Mesenchymal stem cell (in vitro differentiated cells and primary cell): ENCODE results near the gene LARGE1.
A peak's percentile ranks its signal among the peaks of the same experiment; 100 is the strongest.

Experiments
- DNase-seq: peaks from one replicate; pipeline ENCODE4 v3.0.0-alpha.2; 2013
- H2AFZ ChIP-seq: one replicate; pipeline ENCODE4 v1.6.1; 2013; ENCODE audit warnings: low read depth, mild to moderate bottlenecking, control low read depth, inconsistent platforms, low read length, moderate library complexity
- H2AK5ac ChIP-seq: 2 replicates; pipeline ENCODE4 v1.6.1; 2013; ENCODE audit warnings: low read length, moderate library complexity, mild to moderate bottlenecking, inconsistent platforms; ENCODE audit not compliant: severe bottlenecking
- H2BK120ac ChIP-seq: one replicate; pipeline ENCODE4 v1.6.1; 2013; ENCODE audit warnings: low read depth, mild to moderate bottlenecking, inconsistent platforms, low read length, moderate library complexity
- H2BK12ac ChIP-seq, 2 experiments: one replicate each; pipeline ENCODE4 v1.6.1; 2013; ENCODE audit warnings: inconsistent platforms in 2 of 2, low read length in 2 of 2, mild to moderate bottlenecking in 2 of 2, moderate library complexity in 2 of 2, control low read depth in 1 of 2
- H2BK15ac ChIP-seq: one replicate; pipeline ENCODE4 v1.6.1; 2013; ENCODE audit warnings: mild to moderate bottlenecking, low read depth, inconsistent platforms; ENCODE audit not compliant: poor library complexity, severe bottlenecking
- H2BK5ac ChIP-seq: 2 replicates; pipeline ENCODE4 v1.6.1; 2013; ENCODE audit warnings: low read depth, mild to moderate bottlenecking, low read length, control low read depth, inconsistent platforms; ENCODE audit not compliant: poor library complexity, severe bottlenecking
- H3K14ac ChIP-seq, 2 experiments: one replicate each; pipeline ENCODE4 v1.6.1; 2013; ENCODE audit warnings: inconsistent platforms in 2 of 2, low read length in 2 of 2, control low read depth in 1 of 2, mild to moderate bottlenecking in 1 of 2, moderate library complexity in 1 of 2
- H3K18ac ChIP-seq, 2 experiments: one replicate each; pipeline ENCODE4 v1.6.1; 2013; ENCODE audit warnings: inconsistent platforms in 2 of 2, low read length in 2 of 2, control low read depth in 1 of 2, low read depth in 1 of 2, mild to moderate bottlenecking in 1 of 2
- H3K23ac ChIP-seq, 2 experiments: one replicate each; pipeline ENCODE4 v1.6.1; 2013; ENCODE audit warnings: inconsistent platforms in 2 of 2, low read length in 2 of 2, mild to moderate bottlenecking in 2 of 2, moderate library complexity in 2 of 2, control low read depth in 1 of 2
- H3K27ac ChIP-seq: 2 replicates; pipeline ENCODE4 v1.5.1; 2013; ENCODE audit warnings: mild to moderate bottlenecking, moderate library complexity, low read length, control low read depth, inconsistent platforms; ENCODE audit not compliant: poor library complexity, severe bottlenecking
- H3K27me3 ChIP-seq, 2 experiments: 2 replicates each; pipeline versions ENCODE4 v1.6.1 to v1.7.0; 2013; ENCODE audit warnings: low read length in 2 of 2, mild to moderate bottlenecking in 2 of 2, moderate library complexity in 2 of 2, control low read depth in 1 of 2, inconsistent platforms in 1 of 2; ENCODE audit not compliant: control insufficient read depth in 1 of 2, insufficient read depth in 1 of 2
- H3K36me3 ChIP-seq, 2 experiments: 2 replicates each; pipeline versions ENCODE4 v1.6.1 to v1.7.0; 2013; ENCODE audit warnings: low read length in 2 of 2, control low read depth in 1 of 2, inconsistent platforms in 1 of 2, low read depth in 1 of 2, mild to moderate bottlenecking in 1 of 2; ENCODE audit not compliant: insufficient read depth in 2 of 2, control insufficient read depth in 1 of 2
- H3K4ac ChIP-seq, 2 experiments: one replicate each; pipeline ENCODE4 v1.6.1; 2013; ENCODE audit warnings: inconsistent platforms in 2 of 2, low read length in 2 of 2, mild to moderate bottlenecking in 2 of 2, moderate library complexity in 2 of 2, control low read depth in 1 of 2, low read depth in 1 of 2
- H3K4me1 ChIP-seq: 2 replicates; pipeline ENCODE4 v1.6.1; 2013; ENCODE audit warnings: low read depth, low read length, control low read depth; ENCODE audit not compliant: control insufficient read depth, insufficient read depth
- H3K4me2 ChIP-seq: 2 replicates; pipeline ENCODE4 v1.6.1; 2013; ENCODE audit warnings: low read length, mild to moderate bottlenecking, inconsistent platforms; ENCODE audit not compliant: poor library complexity, severe bottlenecking
- H3K4me3 ChIP-seq, 2 experiments: 2 replicates each; pipeline versions ENCODE4 v1.5.1 to v1.7.0; 2013; ENCODE audit warnings: low read length in 2 of 2, mild to moderate bottlenecking in 2 of 2, control low read depth in 1 of 2, low read depth in 1 of 2; ENCODE audit not compliant: insufficient read depth in 1 of 2
- H3K79me1 ChIP-seq: replicated peaks from 2 replicates; pipeline ENCODE4 v1.6.1; 2013; ENCODE audit warnings: mild to moderate bottlenecking, control low read depth, low read length, inconsistent platforms; ENCODE audit not compliant: poor library complexity, severe bottlenecking
- H3K9ac ChIP-seq: 2 replicates; pipeline ENCODE4 v1.7.0; 2013; ENCODE audit warnings: mild to moderate bottlenecking, low read length, moderate library complexity
- H3K9me3 ChIP-seq: 2 replicates; pipeline ENCODE4 v1.7.0; 2013; ENCODE audit warnings: mild to moderate bottlenecking, low read length; ENCODE audit not compliant: control insufficient read depth
- H4K8ac ChIP-seq: one replicate; pipeline ENCODE4 v1.6.1; 2013; ENCODE audit warnings: inconsistent platforms, mild to moderate bottlenecking, low read length, moderate library complexity
- H4K91ac ChIP-seq: one replicate; pipeline ENCODE4 v1.6.1; 2013; ENCODE audit warnings: mild to moderate bottlenecking, low read length, inconsistent platforms
- WGBS: methylation state at CpG from one replicate; pipeline ENCODE4 v1.1.7; 2013; ENCODE audit warnings: mixed read lengths; 5-methylcytosine and 5-hydroxymethylcytosine counted together

LARGE1 gene

DNA sequence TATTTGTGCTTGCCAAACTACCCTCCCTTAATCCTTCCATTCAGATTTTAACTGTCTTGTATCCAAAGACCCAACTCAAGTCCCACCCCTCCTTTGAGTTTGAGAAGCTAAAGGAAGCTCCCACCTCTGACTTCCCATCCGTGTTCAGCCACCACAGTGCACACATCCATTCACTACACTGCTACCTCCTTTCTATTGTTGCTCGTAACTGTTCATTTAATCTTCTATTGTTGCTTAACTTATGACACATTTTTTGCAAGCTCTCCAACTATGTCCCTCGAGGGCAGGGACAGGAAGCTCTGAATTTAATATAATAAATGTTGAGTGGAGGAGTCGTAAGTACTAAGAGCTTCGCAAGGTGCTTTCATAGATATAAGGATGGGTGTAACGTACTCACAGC, 10.4 kb downstream of the LARGE1 start:
- Histone ChIP-seq H3K27ac (no peak overlapping the region), H3K4me3 (peak overlapping the region in 1 of 2 experiments; percentile 38), H2BK5ac (no peak overlapping the region), H4K8ac (no peak overlapping the region), H2AK5ac (no peak overlapping the region), H4K91ac (no peak overlapping the region), H3K27me3 (no peaks in the 10 kb centered on the region), H3K9ac (no peak overlapping the region), H2BK120ac (no peak overlapping the region), H3K4me2 (no peak overlapping the region), H3K4ac (no peak overlapping the region), H2BK15ac (no peak overlapping the region), H3K23ac (no peak overlapping the region), H2BK12ac (no peak overlapping the region), H3K14ac (no peak overlapping the region), H3K4me1 (peaks cover 2% of the 10 kb centered on the region), H2AFZ (no peak overlapping the region), H3K79me1 (peaks cover 9% of the 10 kb centered on the region), H3K9me3 (no peaks in the 10 kb centered on the region), H3K18ac (no peak overlapping the region), H3K36me3 (peaks cover 0 to 8% of the 10 kb centered on the region in 2 experiments)
- DNase-seq, result no peak
- 95% methylated on average over 5 of the region's 6 CpGs for WGBS

DNA sequence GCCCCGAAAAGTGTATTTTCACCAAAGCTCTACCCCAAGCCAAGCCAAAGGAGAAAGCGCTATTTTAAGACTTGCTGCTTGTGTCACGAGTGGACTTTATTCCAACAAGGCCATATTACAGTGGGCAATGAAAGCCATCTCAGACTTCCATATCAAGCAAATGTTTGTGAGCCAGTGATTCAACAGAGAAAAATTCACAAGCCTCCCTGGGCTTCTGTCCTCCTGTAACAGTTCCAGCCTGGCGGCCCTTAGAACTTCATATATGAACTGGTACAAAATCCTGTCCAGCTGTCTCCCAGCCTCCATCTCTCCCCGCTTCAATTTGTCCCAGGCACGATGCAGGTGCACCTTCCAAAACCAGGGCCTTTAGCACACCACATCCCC, 11.2 kb downstream of the LARGE1 start:
- no peak overlapping the region for H3K18ac ChIP-seq
- WGBS, result 78% methylated on average over 6 of the region's 6 CpGs
- no peak overlapping the region for H3K4me2 ChIP-seq
- H4K8ac ChIP-seq, result no peak overlapping the region
- H2BK12ac ChIP-seq, result no peak overlapping the region
- no peak overlapping the region for H3K14ac ChIP-seq
- H3K27ac ChIP-seq, result no peak overlapping the region
- no peaks in the 10 kb centered on the region for H3K27me3 ChIP-seq
- H2AFZ ChIP-seq, result no peak overlapping the region
- DNase-seq, result peak; percentile 56
- peaks cover 2% of the 10 kb centered on the region for H3K4me1 ChIP-seq
- H3K9me3 ChIP-seq, result no peaks in the 10 kb centered on the region
- H3K79me1 ChIP-seq, result peaks cover 6% of the 10 kb centered on the region
- no peak overlapping the region for H2AK5ac ChIP-seq
- H3K23ac ChIP-seq, result no peak overlapping the region
- H3K36me3 ChIP-seq, result peaks cover 0 to 8% of the 10 kb centered on the region in 2 experiments
- H2BK120ac ChIP-seq, result no peak overlapping the region
- no peak overlapping the region for H2BK15ac ChIP-seq
- no peak overlapping the region for H3K4ac ChIP-seq
- H2BK5ac ChIP-seq, result no peak overlapping the region
- no peak overlapping the region for H4K91ac ChIP-seq
- H3K4me3 ChIP-seq, result no peak overlapping the region
- no peak overlapping the region for H3K9ac ChIP-seq

DNA sequence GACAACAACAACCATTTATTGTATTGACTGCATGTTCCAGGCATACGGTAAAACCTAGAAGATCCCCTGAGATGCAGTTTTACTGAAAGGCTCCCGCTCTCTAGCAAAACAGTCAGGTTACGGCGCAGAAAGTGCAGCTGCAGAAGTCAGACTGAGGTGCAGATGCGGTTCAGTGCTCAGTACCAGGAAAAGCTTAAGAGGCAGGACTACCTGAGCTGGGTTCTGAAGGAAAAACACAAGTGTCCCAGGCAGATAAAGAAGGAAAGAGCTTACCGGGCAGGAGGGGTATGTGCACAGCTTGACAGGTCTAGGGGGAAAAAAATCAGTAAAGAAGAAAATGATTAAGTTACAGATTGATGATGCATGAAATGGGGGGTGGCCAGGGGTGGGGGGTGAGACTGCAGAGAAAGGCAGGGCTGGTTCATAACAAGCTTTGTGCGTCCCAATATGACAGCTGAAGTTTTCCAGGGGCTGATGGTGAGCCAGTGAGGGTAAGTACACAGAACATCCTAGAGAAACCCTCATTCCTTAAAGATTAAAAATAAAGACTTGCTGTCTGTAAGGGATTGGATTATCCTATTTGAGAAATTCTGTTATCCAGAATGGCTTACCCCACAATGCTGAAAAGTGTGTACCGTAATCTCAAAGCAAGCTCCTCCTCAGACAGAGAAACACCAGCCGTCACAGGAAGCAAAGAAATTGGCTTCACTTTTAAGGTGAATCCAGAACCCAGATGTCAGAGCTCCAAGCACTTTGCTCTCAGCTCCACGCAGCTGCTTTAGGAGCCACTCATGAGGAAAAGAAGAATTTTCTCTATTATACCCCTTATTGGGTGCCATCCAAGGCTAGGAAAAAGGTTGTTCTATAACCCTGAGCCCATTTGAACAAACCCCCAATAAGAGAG, 11.9 kb downstream of the LARGE1 start:
- 94% methylated on average over 9 of the region's 10 CpGs for WGBS
- Histone ChIP-seq H2BK15ac (no peak overlapping the region), H3K23ac (no peak overlapping the region), H3K14ac (no peak overlapping the region), H2BK12ac (no peak overlapping the region), H3K4me3 (no peak overlapping the region), H4K91ac (no peak overlapping the region), H3K27me3 (no peaks in the 10 kb centered on the region), H3K9me3 (no peaks in the 10 kb centered on the region), H2AK5ac (no peak overlapping the region), H4K8ac (no peak overlapping the region), H3K18ac (no peak overlapping the region), H3K9ac (no peak overlapping the region), H2AFZ (no peak overlapping the region), H3K4me2 (no peak overlapping the region), H3K4me1 (peaks cover 2% of the 10 kb centered on the region), H2BK120ac (no peak overlapping the region), H3K36me3 (peaks cover 0 to 8% of the 10 kb centered on the region in 2 experiments), H2BK5ac (no peak overlapping the region), H3K27ac (no peak overlapping the region), H3K79me1 (peaks cover 4% of the 10 kb centered on the region), H3K4ac (no peak overlapping the region)
- DNase-seq, result no peak

DNA sequence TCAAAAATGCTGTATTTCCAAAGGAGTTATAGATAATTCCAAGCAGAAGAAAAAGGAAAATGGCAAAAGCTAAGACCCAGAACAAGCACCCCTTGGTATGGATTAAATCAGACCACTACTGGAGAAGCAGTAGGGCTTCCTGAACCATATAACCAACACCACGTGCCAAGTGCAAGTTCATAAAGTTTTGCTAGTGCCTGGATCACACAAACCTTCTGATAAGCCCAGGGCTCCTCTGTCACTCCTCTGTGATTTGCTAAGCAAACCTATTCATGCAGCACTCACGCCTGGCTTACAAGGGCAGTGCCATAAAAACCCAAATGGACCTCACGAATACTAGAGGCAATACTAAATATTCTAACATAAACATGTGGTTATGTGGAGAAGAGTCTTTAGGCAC, 13.3 kb downstream of the LARGE1 start:
- H3K79me1 ChIP-seq, result peaks cover 6% of the 10 kb centered on the region
- 68% methylated on average over 1 of the region's 3 CpGs for WGBS
- no peak overlapping the region for H3K18ac ChIP-seq
- H2BK12ac ChIP-seq, result no peak overlapping the region
- no peak overlapping the region for H3K4me2 ChIP-seq
- no peak overlapping the region for H3K4ac ChIP-seq
- H3K14ac ChIP-seq, result no peak overlapping the region
- peaks cover 2% of the 10 kb centered on the region for H3K4me1 ChIP-seq
- H2AFZ ChIP-seq, result no peak overlapping the region
- H3K4me3 ChIP-seq, result no peak overlapping the region
- no peak for DNase-seq
- H3K23ac ChIP-seq, result no peak overlapping the region
- H3K27ac ChIP-seq, result no peak overlapping the region
- H3K36me3 ChIP-seq, result peaks cover 0 to 8% of the 10 kb centered on the region in 2 experiments
- H2AK5ac ChIP-seq, result no peak overlapping the region
- no peak overlapping the region for H4K8ac ChIP-seq
- H4K91ac ChIP-seq, result no peak overlapping the region
- H2BK5ac ChIP-seq, result no peak overlapping the region
- no peak overlapping the region for H2BK120ac ChIP-seq
- no peaks in the 10 kb centered on the region for H3K27me3 ChIP-seq
- H3K9ac ChIP-seq, result no peak overlapping the region
- H2BK15ac ChIP-seq, result no peak overlapping the region
- no peaks in the 10 kb centered on the region for H3K9me3 ChIP-seq
